Measurements from ENCODE around the gene SERAC1.

GRCh38 chr6:158078320-158078719 is 89.7 kb downstream of the SERAC1 start:
- TF ChIP-seq GATA3 (IDR thresholded peaks at IDR 0.05; ENCODE audit: low read depth, low read length) (no peak), GATA2 (IDR thresholded peaks at IDR 0.05; ENCODE audit: low read depth, low read length) (no peak)

All from SH-SY5Y (cell line).